Endodermal cell (in vitro differentiated cells): ENCODE measurements around the gene HHAT. TPM values are rescaled to one million over a fixed set of nuclear protein-coding genes. Genes with fewer than 3 reads are reported as not detected.

Source experiments
- DNase-seq: peaks from one replicate; pipeline ENCODE4 v3.0.0-alpha.2; 2017
- H3K27ac ChIP-seq: 2 replicates; pipeline ENCODE4 v1.5.1; 2013; ENCODE audit warnings: mild to moderate bottlenecking, low read depth, low read length, moderate library complexity
- H3K27me3 ChIP-seq: 2 replicates; pipeline ENCODE4 v1.6.1; 2013; ENCODE audit warnings: mild to moderate bottlenecking, low read length, moderate library complexity; ENCODE audit not compliant: insufficient read depth, control insufficient read depth, poor library complexity, severe bottlenecking
- H3K36me3 ChIP-seq: 2 replicates; pipeline ENCODE4 v1.7.0; 2013; ENCODE audit warnings: mild to moderate bottlenecking, low read length, moderate library complexity; ENCODE audit not compliant: control insufficient read depth, insufficient read depth
- H3K4me1 ChIP-seq: one replicate; pipeline ENCODE4 v1.7.0; 2013; ENCODE audit warnings: low read length; ENCODE audit not compliant: control insufficient read depth, insufficient read depth
- H3K4me3 ChIP-seq: 2 replicates; pipeline ENCODE4 v1.5.1; 2013; ENCODE audit warnings: mild to moderate bottlenecking, low read length, moderate library complexity
- H3K9ac ChIP-seq: 2 replicates; pipeline ENCODE4 v1.6.1; 2013; ENCODE audit warnings: mild to moderate bottlenecking, low read length, moderate library complexity; ENCODE audit not compliant: poor library complexity, severe bottlenecking; ENCODE audit errors: extremely low read depth
- H3K9me3 ChIP-seq: 2 replicates; pipeline ENCODE4 v1.6.1; 2013; ENCODE audit warnings: mild to moderate bottlenecking, low read length, moderate library complexity; ENCODE audit not compliant: control insufficient read depth
- H3K27ac Mint-ChIP-seq: 2 replicates; pipeline ENCODE4 v1.8.0; 2020; ENCODE audit warnings: mixed read lengths
- H3K27me3 Mint-ChIP-seq: 2 replicates; pipeline ENCODE4 v1.8.0; 2021; ENCODE audit warnings: mild to moderate bottlenecking, mixed read lengths; ENCODE audit not compliant: insufficient read depth
- H3K36me3 Mint-ChIP-seq: 2 replicates; pipeline ENCODE4 v1.8.0; 2020; ENCODE audit warnings: low read depth, mixed read lengths
- H3K4me1 Mint-ChIP-seq: 2 replicates; pipeline ENCODE4 v1.8.0; 2020; ENCODE audit warnings: mixed read lengths
- H3K4me3 Mint-ChIP-seq: 2 replicates; pipeline ENCODE4 v1.8.0; 2020; ENCODE audit warnings: mild to moderate bottlenecking, moderate library complexity, mixed read lengths
- H3K9me3 Mint-ChIP-seq: 2 replicates; pipeline ENCODE4 v1.8.0; 2020; ENCODE audit warnings: mild to moderate bottlenecking, mixed read lengths
- WGBS, 2 experiments: methylation state at CpG; one replicate each; pipeline versions ENCODE4 v1.1.5 to v1.1.7; 2013; ENCODE audit warnings: missing lambda C conversion rate in 2 of 2, mixed read lengths in 1 of 2; ENCODE audit not compliant: insufficient coverage in 1 of 2, insufficient read length in 1 of 2; 5-methylcytosine and 5-hydroxymethylcytosine counted together
- total RNA-seq, 2 donors: library from RNA; stranded (reverse); fragmentation: NEBNext Ultra II Directional in 1 of 2; extraction: Animal tissue kit (Norgen Biotek cat#: 25700) in 1 of 2; gene quantifications; 2 replicates in 1 of 2; 3 replicates in 1 of 2; pipeline ENCODE4 v1.2.1, GENCODE V29; 2021
- TF ChIP-seq, protein P1 (sequence below): fragments of 200-600 bp; sonication (generic); conservative IDR thresholded peaks from 2 replicates; pipeline ENCODE4 v1.5.0; 2021; ENCODE audit warnings: antibody characterized with exemption, mild to moderate bottlenecking

The HHAT gene
- total RNA-seq, 2 donors from 2014 or later: 6.9 to 9.8 TPM

DNA sequence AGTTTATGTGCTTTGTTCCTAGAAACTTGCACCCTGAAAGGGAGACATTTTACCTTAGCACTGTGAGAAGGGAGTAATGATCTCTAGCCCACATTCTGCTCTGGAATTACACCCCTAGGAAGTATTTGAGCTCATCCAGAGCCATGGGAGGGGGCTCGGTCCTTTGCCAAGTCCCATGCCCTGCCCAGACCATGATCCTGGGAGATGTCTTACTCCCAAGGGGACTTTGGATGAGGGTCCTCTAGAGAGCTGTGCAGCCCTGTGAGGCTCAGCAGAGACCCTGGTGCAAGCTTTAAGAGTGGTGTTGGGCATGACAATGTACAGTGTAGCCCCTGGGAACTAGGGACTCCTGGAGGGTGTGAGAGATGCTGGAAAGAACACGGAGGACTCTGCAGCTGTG is 241.4 kb downstream of the HHAT start:
- TF ChIP-seq, protein P1, sequence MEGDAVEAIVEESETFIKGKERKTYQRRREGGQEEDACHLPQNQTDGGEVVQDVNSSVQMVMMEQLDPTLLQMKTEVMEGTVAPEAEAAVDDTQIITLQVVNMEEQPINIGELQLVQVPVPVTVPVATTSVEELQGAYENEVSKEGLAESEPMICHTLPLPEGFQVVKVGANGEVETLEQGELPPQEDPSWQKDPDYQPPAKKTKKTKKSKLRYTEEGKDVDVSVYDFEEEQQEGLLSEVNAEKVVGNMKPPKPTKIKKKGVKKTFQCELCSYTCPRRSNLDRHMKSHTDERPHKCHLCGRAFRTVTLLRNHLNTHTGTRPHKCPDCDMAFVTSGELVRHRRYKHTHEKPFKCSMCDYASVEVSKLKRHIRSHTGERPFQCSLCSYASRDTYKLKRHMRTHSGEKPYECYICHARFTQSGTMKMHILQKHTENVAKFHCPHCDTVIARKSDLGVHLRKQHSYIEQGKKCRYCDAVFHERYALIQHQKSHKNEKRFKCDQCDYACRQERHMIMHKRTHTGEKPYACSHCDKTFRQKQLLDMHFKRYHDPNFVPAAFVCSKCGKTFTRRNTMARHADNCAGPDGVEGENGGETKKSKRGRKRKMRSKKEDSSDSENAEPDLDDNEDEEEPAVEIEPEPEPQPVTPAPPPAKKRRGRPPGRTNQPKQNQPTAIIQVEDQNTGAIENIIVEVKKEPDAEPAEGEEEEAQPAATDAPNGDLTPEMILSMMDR: no peak
- 87 to 100% methylated on average over 1 to 2 of the region's 2 CpGs for WGBS, 2 experiments
- no peaks in the 10 kb centered on the region for H3K4me1 Mint-ChIP-seq
- no peak for DNase-seq
- H3K36me3 ChIP-seq: no peaks in the 10 kb centered on the region
- H3K4me1 ChIP-seq: no peaks in the 10 kb centered on the region
- H3K36me3 Mint-ChIP-seq: no peaks in the 10 kb centered on the region
- no peak overlapping the region for H3K27ac ChIP-seq
- peaks cover 5% of the 10 kb centered on the region for H3K27me3 Mint-ChIP-seq
- H3K27ac Mint-ChIP-seq: no peak overlapping the region
- H3K9ac ChIP-seq: no peak overlapping the region
- no peaks in the 10 kb centered on the region for H3K9me3 ChIP-seq
- no peak overlapping the region for H3K4me3 ChIP-seq
- H3K4me3 Mint-ChIP-seq: no peak overlapping the region
- H3K27me3 ChIP-seq: no peaks in the 10 kb centered on the region
- no peaks in the 10 kb centered on the region for H3K9me3 Mint-ChIP-seq

DNA sequence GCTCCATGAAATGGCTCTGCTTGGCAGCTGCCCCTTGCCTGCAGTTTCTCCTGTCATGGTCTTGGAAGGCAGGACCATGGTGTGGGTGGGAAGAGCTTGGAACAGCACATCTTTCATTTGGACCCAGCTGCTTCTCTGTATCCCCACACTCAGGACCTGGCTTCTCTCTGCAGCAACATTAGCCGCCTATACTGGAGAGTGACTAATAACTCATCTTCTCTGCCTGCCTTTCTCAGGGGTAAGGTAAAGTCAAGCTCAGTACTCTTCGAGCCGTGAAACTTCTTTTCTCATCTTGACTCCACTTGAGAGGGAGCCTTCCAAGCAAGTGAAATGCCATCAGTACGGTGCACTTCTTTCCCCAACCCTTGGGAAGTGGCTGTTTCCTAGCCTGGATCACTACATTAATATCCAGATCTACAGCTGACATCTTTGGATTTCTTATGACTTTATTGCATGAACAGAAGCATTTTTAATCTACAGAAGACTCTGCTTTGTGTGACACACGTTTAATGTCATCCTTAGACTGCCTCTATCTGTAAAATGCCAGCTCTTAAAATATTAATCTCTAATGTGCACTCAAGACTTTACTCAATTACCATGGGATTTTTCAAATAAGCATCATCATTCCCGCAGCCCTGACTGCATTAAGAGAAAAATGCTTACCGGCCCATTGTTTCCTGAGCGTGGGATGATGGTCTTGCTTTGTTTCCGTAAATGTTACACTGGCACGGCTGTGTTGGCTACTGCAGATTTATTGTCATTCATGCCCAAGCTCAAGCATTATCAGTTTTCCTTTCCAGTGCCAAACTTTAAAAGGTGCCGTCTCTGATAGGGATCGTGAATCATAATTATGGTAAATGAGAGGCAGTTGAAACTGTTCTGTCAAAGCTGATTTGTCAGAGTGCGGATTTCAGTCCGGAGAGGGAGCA is 242.9 kb downstream of the HHAT start:
- Mint-ChIP-seq H3K4me3 (no peak overlapping the region), H3K4me1 (no peaks in the 10 kb centered on the region), H3K27ac (no peak overlapping the region), H3K36me3 (no peaks in the 10 kb centered on the region), H3K9me3 (no peaks in the 10 kb centered on the region), H3K27me3 (peaks cover under 1% of the 10 kb centered on the region)
- TF ChIP-seq, protein P1: no peak
- Histone ChIP-seq H3K36me3 (no peaks in the 10 kb centered on the region), H3K27ac (no peak overlapping the region), H3K9ac (no peak overlapping the region), H3K27me3 (no peaks in the 10 kb centered on the region), H3K4me3 (no peak overlapping the region), H3K9me3 (no peaks in the 10 kb centered on the region), H3K4me1 (no peaks in the 10 kb centered on the region)
- 94% methylated on average over 11 to 14 of the region's 14 CpGs for WGBS, 2 experiments
- no peak for DNase-seq

DNA sequence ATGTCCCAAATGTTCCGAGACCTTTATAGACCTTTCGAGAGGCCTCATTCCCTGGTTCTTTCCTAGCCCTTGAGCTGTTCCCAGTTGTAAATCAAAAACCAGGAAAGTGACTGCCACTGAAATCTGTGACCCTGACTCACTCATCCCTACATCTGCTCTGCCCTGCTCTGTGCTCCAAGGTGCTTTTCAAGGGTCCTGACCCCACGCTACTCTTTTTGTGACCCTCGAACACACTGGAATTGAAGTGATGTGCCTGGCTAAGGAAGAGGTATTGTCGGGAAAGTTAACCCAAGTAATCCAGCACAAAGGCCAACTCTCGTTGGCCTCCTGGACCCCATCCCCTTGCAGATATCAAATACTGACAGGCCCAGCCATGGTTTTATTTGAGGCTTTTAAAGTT is 244.4 kb downstream of the HHAT start:
- TF ChIP-seq, protein P1: no peak
- H3K4me1 Mint-ChIP-seq: no peaks in the 10 kb centered on the region
- H3K27ac Mint-ChIP-seq: no peak overlapping the region
- H3K9me3 Mint-ChIP-seq: peaks cover 5% of the 10 kb centered on the region
- no peaks in the 10 kb centered on the region for H3K27me3 Mint-ChIP-seq
- no peaks in the 10 kb centered on the region for H3K9me3 ChIP-seq
- no peak overlapping the region for H3K9ac ChIP-seq
- H3K36me3 ChIP-seq: no peaks in the 10 kb centered on the region
- H3K27ac ChIP-seq: no peak overlapping the region
- H3K4me3 Mint-ChIP-seq: no peak overlapping the region
- WGBS, 2 experiments: 94% methylated on average over 4 to 6 of the region's 6 CpGs
- no peaks in the 10 kb centered on the region for H3K36me3 Mint-ChIP-seq
- no peaks in the 10 kb centered on the region for H3K4me1 ChIP-seq
- H3K4me3 ChIP-seq: no peak overlapping the region
- no peaks in the 10 kb centered on the region for H3K27me3 ChIP-seq
- DNase-seq: no peak
